HT-29 (cell line): ENCODE results near the gene KANK4. TPM values are rescaled to one million over a fixed set of nuclear protein-coding genes. Genes with fewer than 3 reads are reported as not detected.

Source experiments
- DNase-seq: peaks from one replicate; pipeline ENCODE4 v3.0.0-alpha.2; 2015; ENCODE audit warnings: low spot score
- small RNA-seq: library from RNA; depleted of rRNA; stranded (forward); fragments of <200 nt; gene quantifications from one replicate; pipeline ENCODE3, GENCODE V24; 2014
- total RNA-seq: library from RNA; depleted of rRNA; stranded (reverse); fragments of >200 nt; shearing (Covaris generic); gene quantifications from 2 replicates; pipeline ENCODE4 v1.2.3, GENCODE V29; 2014; rRNA removed

Gene KANK4
- total RNA-seq, 1 experiment from 2014 or later = not detected

GRCh38 chr1:62208970-62209369 lies 110.3 kb downstream of the KANK4 start:
- DNase-seq = no peak

GRCh38 chr1:62208087-62208486 lies 111.1 kb downstream of the KANK4 start:
- no peak for DNase-seq

GRCh38 chr1:62207187-62207586 lies 112.0 kb downstream of the KANK4 start:
- DNase-seq = no peak

GRCh38 chr1:62198781-62199125 lies 120.5 kb downstream of the KANK4 start:
- DNase-seq = no peak

- no peak for DNase-seq
Measured at GRCh38 chr1:62198069-62198780, 121.0 kb downstream of the KANK4 start.

- DNase-seq = no peak
Measured at GRCh38 chr1:62196086-62196690, 123.0 kb downstream of the KANK4 start.

- no peak for DNase-seq
Measured at GRCh38 chr1:62194651-62195544, 124.3 kb downstream of the KANK4 start, which contains the start of gene L1TD1. TSS of gene L1TD1 (plus strand) at chr1:62194849. CDS start at chr1:62206629, 11,780 bp downstream.

- DNase-seq = no peak
Measured at GRCh38 chr1:62188111-62188510, 131.1 kb downstream of the KANK4 start.

- DNase-seq = no peak
Measured at GRCh38 chr1:62187548-62187947, 131.7 kb downstream of the KANK4 start.

Small RNA genes within 50 kb of the gene (small RNA-seq; reads per million reads assigned to genes)
- gene RNU6-371P = not detected

Other genes starting within 250 kb of the KANK4 start
- gene L1TD1, start 124.6 kb downstream of the KANK4 start, total RNA-seq = not detected in 2 replicates
- gene USP1, start 117.6 kb upstream of the KANK4 start, total RNA-seq = 29.8 and 31.4 TPM in 2 replicates